Measurements from ENCODE around the gene CRYBG1.

CRYBG1 gene

DNA sequence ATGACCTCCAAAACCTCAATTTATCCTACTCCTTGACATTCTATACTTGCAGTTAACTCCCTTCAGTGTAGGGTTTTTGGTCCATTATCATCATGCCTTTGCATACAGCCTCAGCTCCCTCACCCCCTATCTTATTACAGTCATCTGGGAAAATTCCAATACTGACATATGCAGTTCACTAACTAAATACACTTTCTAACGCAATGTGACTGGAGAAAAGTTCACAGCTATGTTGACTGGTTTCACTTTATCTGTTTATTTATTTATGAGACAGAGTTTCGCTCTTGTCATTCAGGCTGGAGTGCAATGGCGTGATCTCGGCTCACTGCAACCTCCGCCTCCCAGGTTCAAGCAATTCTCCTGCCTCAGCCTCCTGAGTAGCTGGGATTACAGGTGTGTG, 64.9 kb downstream of the CRYBG1 start:
- no peak for DNase-seq

GRCh38 chr6:106426250-106426970, 65.9 kb downstream of the CRYBG1 start:
- no peak for DNase-seq

DNA sequence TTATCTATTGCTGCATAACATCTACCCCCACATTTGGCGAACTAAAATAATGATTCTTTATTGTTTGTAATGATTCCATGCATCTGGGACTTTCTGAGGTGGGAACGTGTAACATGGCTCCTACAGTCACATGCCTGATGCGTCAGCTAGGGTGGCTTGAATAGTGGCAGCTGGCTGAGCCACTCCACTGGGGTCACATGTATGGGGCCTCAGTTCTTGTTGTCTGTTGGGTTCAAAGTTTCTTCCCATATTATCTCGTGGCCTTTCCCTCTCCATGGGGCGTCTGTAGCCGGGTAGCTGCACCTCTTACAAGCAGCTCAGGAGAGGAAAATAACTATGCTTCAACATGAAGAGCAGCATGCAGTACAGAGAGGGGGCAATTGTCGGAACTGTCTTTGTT, 69.9 kb downstream of the CRYBG1 start:
- DNase-seq: no peak

DNA sequence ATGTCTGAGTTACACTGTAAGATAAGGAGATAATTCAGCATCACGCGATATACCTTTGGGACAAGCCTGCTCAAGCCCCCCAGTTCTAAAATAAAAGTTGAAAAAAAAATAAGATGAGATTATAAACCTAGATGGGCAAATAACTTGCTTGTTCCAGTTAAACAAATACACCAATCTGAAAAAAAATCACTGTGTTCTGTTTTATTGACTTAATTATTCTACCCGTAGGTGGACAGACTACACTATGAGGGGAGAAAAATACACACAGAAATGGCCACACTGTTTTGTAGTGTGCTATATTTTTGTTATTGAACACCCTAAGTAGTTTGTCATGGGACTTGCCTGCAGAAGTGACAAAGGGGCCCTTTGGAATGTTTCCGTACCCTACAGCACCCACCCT, 70.9 kb downstream of the CRYBG1 start:
- DNase-seq: no peak

GRCh38 chr6:106431972-106432371, 71.5 kb downstream of the CRYBG1 start:
- DNase-seq: no peak

DNA sequence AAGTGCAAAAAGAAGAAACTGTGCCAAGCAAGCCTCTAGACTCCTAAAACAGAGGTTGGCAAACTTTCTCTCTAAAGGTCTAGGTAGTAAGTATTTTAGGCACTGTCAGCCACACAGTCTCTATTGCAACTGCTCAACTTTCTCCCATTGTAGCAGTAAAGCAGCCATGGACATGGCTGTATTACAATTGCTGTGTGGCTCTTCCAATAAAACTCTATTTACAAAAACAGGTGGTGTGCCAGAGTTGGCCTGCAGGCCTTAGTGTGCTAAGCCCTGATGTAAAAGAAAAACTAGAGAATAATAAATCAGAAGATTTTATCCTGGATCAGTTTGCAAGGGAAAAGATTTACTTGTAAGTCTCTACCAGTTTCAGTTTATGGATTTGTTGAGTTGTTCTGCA, 74.0 kb downstream of the CRYBG1 start:
- DNase-seq: no peak

DNA sequence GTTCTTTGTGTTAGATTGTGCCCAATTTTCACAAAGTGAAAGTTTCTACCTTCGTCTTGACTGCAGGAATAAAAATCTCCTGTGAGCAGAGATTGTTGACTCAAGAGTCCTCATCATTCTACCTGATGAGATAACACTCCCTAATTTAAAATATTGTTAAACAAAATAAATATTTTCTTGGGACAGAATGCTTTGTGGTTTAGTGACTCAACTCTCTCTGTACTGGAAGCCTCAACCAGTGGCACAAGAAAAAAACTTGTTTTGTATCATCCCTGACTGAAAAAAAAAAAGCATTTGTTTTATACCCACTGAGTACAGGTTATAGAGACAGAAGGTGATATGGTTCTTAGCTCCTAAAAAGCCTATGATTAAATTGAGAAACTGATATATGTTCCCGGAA, 78.9 kb downstream of the CRYBG1 start:
- no peak for DNase-seq

GRCh38 chr6:106440546-106440945, 80.0 kb downstream of the CRYBG1 start:
- no peak for DNase-seq

GRCh38 chr6:106442395-106442794, 81.9 kb downstream of the CRYBG1 start:
- DNase-seq: no peak

- peak; percentile 78 for DNase-seq
Observed at GRCh38 chr6:106444777-106445507, 84.4 kb downstream of the CRYBG1 start.

DNA sequence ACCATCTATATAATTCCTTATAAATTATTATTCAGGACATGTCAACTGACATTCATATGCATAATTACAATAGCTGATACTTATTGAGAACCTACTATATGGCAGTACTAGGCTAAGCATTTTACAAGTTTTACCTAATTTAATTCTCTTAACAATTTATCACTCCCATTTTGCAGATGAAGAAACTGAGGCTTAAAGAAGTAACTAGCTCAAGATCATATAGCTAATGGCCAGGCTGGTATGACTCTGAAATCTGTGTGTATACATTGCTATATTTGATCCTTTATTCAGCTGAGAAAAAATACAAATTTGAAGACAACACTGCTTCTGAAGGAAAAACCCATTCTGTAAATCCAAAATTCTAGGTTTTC, 85.0 kb downstream of the CRYBG1 start:
- no peak for DNase-seq

DNA sequence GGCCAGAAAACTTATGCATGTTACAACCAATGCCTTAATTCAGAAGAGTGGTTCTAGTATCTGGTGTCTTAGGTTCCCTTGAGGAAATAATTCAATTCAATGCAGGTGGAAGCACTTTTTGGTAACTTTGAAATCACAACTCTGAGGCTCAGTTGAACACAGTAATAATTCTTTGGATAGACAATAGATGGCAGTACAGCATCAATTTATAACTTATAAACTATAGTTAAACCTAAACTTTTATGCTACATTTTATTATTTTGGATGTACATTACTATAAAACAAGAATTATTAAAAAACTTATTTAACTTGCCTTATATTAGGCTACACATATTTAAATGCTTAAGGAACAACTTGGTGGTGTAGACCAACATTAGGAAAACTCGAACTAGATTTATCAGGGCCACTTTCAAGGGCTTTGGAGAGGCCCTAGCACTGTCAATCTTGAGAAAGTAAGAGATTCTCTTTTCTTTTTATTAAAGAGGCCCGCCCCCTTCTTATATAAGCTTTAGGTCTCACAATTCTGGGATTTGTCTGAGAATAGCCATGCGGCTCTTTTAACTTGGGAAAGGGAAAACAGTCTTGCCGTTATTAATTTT, 85.9 kb downstream of the CRYBG1 start:
- peak; percentile 77 for DNase-seq

GRCh38 chr6:106446983-106447382, 86.5 kb downstream of the CRYBG1 start:
- DNase-seq: peak; percentile 94

DNA sequence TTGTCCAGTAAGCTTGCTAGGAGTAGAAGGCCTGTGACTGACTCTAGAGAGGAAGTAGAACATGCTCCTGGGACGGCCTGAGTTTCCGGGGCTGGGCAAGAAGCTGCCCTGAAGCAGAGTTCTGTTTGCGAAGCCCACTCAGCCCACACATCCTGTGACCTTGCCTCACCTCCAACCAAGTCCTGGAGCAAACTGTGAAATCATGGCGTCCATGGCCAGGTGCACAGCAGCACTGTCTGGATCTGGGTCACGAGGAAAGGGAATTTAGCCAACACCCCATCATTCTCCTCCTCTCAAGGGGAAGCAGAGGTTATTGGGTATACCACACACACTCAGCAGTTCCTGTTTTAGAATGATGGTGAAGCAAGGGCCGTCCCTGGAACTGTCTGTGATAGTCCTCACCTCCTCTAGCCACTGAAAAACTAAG, 87.5 kb downstream of the CRYBG1 start:
- no peak for DNase-seq

- no peak for DNase-seq
Observed at GRCh38 chr6:106450653-106451052, 90.1 kb downstream of the CRYBG1 start.

GRCh38 chr6:106451439-106451838, 90.9 kb downstream of the CRYBG1 start:
- no peak for DNase-seq

DNA sequence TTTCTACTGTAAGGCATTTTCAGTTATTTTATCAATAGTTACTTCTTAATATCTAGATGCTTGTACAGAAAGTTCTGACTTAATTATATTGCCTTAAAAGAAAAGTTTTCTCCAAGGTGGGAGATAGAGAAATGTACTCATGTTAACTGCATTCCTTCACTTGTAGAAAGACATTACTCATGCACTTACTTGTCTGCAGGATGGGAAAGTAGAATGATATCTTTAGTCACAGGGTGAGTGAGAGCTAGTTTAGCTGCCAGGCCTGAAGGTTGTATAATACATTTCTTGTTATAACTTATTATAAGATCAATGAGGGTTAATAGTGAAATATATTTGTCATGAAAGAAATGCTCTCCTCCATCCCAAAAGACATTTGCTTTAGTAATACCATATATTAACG, 92.1 kb downstream of the CRYBG1 start:
- DNase-seq: no peak

- DNase-seq: no peak
Observed at GRCh38 chr6:106453756-106454367, 93.3 kb downstream of the CRYBG1 start.

- DNase-seq: no peak
Observed at GRCh38 chr6:106456756-106457155, 96.2 kb downstream of the CRYBG1 start.

DNA sequence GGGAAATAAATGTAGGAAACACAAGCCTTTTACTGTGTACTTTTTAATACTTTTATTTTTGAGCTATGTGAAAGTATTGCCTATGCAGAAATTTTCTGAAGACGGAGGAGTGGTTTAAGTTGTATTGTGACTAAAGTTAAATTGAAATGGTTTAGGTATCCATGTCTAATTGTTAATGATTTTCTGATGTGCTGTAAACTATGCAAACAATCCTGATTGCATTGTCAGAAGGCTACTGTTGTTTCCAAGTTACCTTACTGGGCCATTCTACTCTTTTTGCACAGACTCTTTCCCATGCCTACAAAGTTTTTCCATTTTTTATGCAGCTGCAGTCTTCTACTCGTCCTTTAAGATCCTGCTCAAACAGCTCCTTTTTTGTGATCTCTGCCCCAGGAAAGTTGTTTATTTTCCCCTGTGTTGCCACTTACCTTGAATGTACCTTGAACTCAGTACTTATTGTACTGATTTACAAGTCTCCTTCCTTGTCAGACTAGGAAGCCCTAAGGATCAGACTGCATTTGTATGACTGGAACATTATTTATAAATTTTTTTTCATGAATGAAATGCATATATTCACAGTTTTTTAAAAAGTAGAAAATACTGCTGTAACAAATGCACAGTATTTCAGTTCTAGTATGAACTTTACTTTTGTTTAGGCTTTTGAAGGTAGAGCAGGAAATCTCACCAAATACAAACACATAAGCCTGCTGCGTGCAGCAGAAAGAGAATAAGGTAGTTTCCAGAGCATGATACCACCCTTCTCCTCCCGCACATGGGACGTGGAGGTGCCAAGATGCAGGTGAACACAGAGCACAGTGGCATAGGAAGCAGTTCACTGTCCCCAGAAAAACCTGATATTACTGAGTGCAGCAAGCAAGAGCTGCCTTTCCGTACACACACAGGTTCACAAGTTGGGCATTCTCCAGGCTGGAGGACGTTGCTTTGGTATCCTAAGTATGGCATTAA, 97.8 kb downstream of the CRYBG1 start:
- DNase-seq: no peak

DNA sequence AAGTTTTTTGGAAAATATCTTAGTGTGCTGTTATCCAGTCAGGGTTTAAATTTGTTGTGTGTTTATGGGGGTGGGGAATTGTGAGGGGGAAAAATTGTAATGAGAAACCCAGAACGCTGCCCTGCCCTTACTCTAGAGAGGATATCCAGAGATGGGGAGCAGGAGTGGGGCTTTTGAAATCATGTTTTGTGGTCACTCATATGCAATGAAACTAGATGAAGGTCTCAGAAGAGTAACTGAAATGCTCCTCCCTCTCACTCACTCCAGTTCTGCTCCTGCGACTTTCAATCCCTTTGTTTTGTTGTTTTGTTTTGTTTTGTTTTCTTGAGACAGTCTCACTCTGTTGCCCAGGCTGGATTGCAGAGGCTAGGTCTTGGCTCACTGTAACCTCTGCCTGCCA, 100.0 kb downstream of the CRYBG1 start:
- DNase-seq: no peak

DNA sequence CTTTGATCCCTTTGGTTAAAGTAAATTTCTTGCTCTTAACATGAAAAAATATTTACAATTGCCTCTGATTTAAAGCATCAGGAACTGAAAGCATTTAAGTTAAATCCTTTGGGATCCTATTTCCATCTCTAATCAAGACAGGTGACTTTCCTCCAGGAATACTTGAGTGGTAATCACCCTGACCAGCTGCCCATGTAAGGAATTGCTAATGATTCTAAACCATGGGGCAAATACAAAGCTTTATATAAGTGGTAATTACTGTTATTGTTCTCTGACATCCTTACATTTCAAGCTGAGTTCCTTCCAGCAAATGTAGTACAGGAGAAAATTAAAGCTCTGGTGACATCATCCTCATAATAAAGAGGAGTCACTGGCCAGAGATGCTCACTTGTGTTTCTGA, 100.6 kb downstream of the CRYBG1 start:
- DNase-seq: no peak
